ENCODE data around the gene CCRL2. TPM values are rescaled to one million over a fixed set of nuclear protein-coding genes. Genes with fewer than 3 reads are reported as not detected.
"Not testable (repeated sequence)": the region's sequence is repeated elsewhere in the genome, so short reads cannot be mapped to it uniquely, and the experiment has no call there.

CCRL2 gene
- total RNA-seq, 2 donors from 2014 or later = 1.3 TPM; not detected in 1

- no peaks in the 10 kb centered on the region for H3K27me3 ChIP-seq
- H3K27ac ChIP-seq = no peak overlapping the region
- ATAC-seq = no peak
- no peaks in the 10 kb centered on the region for H3K9me3 ChIP-seq
- DNase-seq = no peak
- intact Hi-C loops (cut with DNase I) = no loop called here
- no peaks in the 10 kb centered on the region for H3K36me3 ChIP-seq (replicated peaks in 1 of 2; ENCODE audit: insufficient read depth in 1 of 2, low read depth in 2 of 2)
- peaks cover 6% of the 10 kb centered on the region for H3K4me1 ChIP-seq
- WGBS, 2 donors = 62 to 66% methylated on average over 5 of the region's 5 CpGs
- H3K4me3 ChIP-seq = no peak overlapping the region
- TF ChIP-seq CTCF (IDR thresholded peaks at IDR 0.05) (no peak), POLR2A (IDR thresholded peaks at IDR 0.05) (no peak)
Measured at GRCh38 chr3:46383951-46384330, 23.1 kb upstream of the CCRL2 start.

DNA sequence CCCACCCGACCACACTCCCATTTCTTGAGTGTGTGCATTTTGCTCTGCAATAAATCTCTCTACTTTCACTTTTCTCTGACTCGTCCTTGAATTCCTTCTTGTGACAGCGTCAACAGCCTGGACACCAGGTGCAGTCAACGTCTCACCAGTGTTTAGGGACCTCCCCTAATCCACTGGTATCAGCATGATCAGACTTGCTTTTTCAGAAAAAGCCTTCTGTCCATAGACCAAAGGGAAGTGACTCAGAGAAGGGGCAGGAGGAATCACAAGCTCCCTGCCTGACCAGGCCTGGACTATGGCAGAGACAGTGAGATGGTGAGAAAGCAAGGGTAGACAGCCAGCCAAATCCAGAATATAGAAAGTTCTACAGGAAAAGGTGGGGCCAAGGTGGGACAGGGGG, 20.9 kb upstream of the CCRL2 start:
- H3K27ac ChIP-seq = no peak overlapping the region
- H3K4me1 ChIP-seq = peaks cover 6% of the 10 kb centered on the region
- H3K4me3 ChIP-seq = no peak overlapping the region
- no peak for TF ChIP-seq POLR2A (IDR thresholded peaks at IDR 0.05)
- no peak for TF ChIP-seq CTCF (IDR thresholded peaks at IDR 0.05)
- 14 to 24% methylated on average over 4 of the region's 4 CpGs for WGBS, 2 donors
- DNase-seq (peak in 1 of 4 donors; percentile 25), ATAC-seq (no peak)
- no peaks in the 10 kb centered on the region for H3K27me3 ChIP-seq
- intact Hi-C loops (cut with DNase I) = no loop called here
- no peaks in the 10 kb centered on the region for H3K36me3 ChIP-seq (replicated peaks in 1 of 2; ENCODE audit: insufficient read depth in 1 of 2, low read depth in 2 of 2)
- H3K9me3 ChIP-seq = no peaks in the 10 kb centered on the region

DNA sequence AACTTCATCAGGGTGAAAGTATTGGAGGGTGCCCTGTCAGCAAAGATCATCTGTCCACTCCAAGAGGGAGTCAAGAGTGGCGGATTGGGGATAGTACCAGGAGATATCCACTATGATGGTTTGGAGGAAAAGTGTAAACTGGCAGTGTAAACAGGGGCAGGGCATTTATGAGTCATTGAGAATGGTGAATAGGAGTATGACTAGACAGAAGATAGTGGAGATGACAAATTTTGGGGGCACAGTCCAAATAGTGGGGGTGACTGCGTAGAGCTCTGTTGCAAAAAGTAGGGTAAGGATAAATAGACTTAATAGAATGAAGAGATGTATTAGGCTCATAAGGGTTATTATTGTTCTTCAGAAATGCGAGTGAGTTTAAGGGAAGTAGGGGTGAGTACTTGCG, 18.2 kb upstream of the CCRL2 start:
- intact Hi-C loops (cut with DNase I) = not testable (repeated sequence)
- WGBS, 2 donors = 89 to 92% methylated on average over 4 of the region's 4 CpGs

DNA sequence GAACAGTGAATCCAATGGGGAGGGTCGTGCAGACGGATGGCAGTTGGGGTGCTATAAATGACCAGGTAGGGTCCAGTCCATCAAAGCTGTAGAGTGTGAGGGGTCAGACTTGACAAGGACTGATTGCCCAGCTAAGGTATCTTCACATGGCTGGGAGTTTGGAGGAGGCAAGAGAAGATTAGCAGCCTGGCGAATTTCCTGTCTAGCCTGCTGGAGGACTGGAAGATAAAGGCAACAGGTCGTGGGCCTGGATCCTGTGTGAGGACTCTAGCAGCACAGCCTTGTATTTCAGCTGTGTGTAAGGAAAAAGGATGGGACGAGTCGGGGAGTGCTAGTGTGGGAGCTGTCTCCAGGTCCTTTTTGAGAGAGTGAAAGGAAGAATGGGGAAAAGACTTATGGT, 17.8 kb upstream of the CCRL2 start:
- intact Hi-C loops (cut with DNase I) = no loop called here
- Histone ChIP-seq H3K27me3 (no peaks in the 10 kb centered on the region), H3K27ac (no peak overlapping the region), H3K9me3 (no peaks in the 10 kb centered on the region), H3K4me3 (no peak overlapping the region), H3K4me1 (peaks cover 6% of the 10 kb centered on the region), H3K36me3 (replicated peaks in 1 of 2; ENCODE audit: insufficient read depth in 1 of 2, low read depth in 2 of 2) (no peaks in the 10 kb centered on the region)
- TF ChIP-seq POLR2A (IDR thresholded peaks at IDR 0.05) (no peak), CTCF (IDR thresholded peaks at IDR 0.05) (no peak)
- DNase-seq (no peak), ATAC-seq (no peak)
- WGBS, 2 donors = 78 to 84% methylated on average over 6 of the region's 6 CpGs

More for the DNA sequence above, 18.2 kb upstream of the CCRL2 start:
- ATAC-seq; H3K36me3 ChIP-seq (replicated peaks in 1 of 2; ENCODE audit: insufficient read depth in 1 of 2, low read depth in 2 of 2); H3K27ac ChIP-seq; DNase-seq; H3K4me3 ChIP-seq; H3K9me3 ChIP-seq; H3K27me3 ChIP-seq; H3K4me1 ChIP-seq: not testable (repeated sequence)

DNA sequence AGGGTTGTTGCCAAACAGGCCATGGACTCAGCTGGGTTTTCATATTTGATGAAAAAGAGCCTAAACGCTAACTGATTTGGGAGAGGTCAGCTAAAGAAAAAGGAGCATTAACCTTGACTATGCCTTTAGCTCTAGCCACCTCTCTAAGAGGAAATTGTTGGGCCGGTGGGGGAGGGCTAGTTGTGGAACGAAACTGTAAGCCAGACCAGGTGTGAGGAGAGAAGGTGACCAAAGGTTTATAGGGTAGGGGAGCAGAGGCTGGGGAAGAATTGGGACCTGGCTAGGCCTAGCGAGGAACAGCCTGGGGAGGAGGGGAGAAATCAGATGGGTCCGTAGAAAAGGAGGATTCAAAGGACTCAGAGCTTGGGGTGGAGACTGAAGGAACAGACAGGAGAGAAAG, 15.5 kb upstream of the CCRL2 start:
- ATAC-seq; H3K27me3 ChIP-seq; H3K4me1 ChIP-seq; intact Hi-C loops (cut with DNase I); H3K27ac ChIP-seq; H3K36me3 ChIP-seq (replicated peaks in 1 of 2; ENCODE audit: insufficient read depth in 1 of 2, low read depth in 2 of 2); DNase-seq; H3K9me3 ChIP-seq; H3K4me3 ChIP-seq: not testable (repeated sequence)
- 89 to 94% methylated on average over 5 of the region's 5 CpGs for WGBS, 2 donors

GRCh38 chr3:46393011-46393410, 14.0 kb upstream of the CCRL2 start:
- H3K36me3 ChIP-seq (replicated peaks in 1 of 2; ENCODE audit: insufficient read depth in 1 of 2, low read depth in 2 of 2) = no peaks in the 10 kb centered on the region
- H3K4me3 ChIP-seq = no peak overlapping the region
- WGBS, 2 donors = 61 to 72% methylated on average over 2 of the region's 2 CpGs
- H3K4me1 ChIP-seq = peaks cover 5% of the 10 kb centered on the region
- intact Hi-C loops (cut with DNase I) = no loop called here
- no peak overlapping the region for H3K27ac ChIP-seq
- no peak for DNase-seq
- H3K27me3 ChIP-seq = no peaks in the 10 kb centered on the region
- no peak for ATAC-seq
- TF ChIP-seq POLR2A (IDR thresholded peaks at IDR 0.05) = no peak
- TF ChIP-seq CTCF (IDR thresholded peaks at IDR 0.05) = no peak
- no peaks in the 10 kb centered on the region for H3K9me3 ChIP-seq
